DND-41 (cell line): ENCODE results near the gene SPRR3.

Source experiments
- EZH2 ChIP-seq: IDR thresholded peaks from 3 replicates; pipeline ENCODE4 v1.6.1; 2012; ENCODE audit warnings: borderline replicate concordance, low read depth, mild to moderate bottlenecking, moderate library complexity, low read length, inconsistent platforms; ENCODE audit not compliant: severe bottlenecking
- TF ChIP-seq, protein P1 (sequence below): IDR thresholded peaks from 2 replicates; pipeline ENCODE4 v1.5.1; 2012; ENCODE audit warnings: borderline replicate concordance, low read length, moderate library complexity, mild to moderate bottlenecking; ENCODE audit not compliant: poor library complexity, severe bottlenecking; ENCODE audit errors: extremely low read depth

DNA sequence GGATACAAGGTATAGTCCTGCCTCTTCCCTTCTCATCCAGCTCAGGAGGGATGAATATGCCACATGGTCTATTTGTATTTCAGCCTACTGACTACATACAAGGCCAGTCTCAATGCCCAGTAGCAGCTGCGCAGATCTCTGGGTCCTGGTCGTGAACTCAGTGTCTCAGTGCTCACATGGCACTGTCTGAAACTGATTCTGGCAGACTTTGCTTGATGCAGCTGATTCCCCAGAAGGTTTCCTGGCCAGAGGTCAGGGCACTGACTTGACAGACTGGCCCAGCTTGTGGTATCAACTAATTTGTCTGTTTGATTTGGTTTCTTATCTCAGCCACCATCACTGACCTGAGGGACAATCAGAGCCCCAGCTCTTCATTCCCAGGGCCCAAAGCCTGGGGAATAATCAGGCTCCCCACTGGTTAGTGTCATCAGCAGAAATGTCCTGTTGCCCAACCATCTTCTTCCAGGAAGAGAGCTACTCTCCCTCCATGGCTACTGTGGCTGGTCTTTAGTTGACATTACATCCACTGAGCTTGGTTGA is 38.6 kb upstream of the SPRR3 start:
- TF ChIP-seq, protein P1, sequence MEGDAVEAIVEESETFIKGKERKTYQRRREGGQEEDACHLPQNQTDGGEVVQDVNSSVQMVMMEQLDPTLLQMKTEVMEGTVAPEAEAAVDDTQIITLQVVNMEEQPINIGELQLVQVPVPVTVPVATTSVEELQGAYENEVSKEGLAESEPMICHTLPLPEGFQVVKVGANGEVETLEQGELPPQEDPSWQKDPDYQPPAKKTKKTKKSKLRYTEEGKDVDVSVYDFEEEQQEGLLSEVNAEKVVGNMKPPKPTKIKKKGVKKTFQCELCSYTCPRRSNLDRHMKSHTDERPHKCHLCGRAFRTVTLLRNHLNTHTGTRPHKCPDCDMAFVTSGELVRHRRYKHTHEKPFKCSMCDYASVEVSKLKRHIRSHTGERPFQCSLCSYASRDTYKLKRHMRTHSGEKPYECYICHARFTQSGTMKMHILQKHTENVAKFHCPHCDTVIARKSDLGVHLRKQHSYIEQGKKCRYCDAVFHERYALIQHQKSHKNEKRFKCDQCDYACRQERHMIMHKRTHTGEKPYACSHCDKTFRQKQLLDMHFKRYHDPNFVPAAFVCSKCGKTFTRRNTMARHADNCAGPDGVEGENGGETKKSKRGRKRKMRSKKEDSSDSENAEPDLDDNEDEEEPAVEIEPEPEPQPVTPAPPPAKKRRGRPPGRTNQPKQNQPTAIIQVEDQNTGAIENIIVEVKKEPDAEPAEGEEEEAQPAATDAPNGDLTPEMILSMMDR, result no peak
- no peak for TF ChIP-seq EZH2
